ENCODE results near the gene GDF10. TPM values are rescaled to one million over a fixed set of nuclear protein-coding genes. Genes with fewer than 3 reads are reported as not detected.

Gene GDF10
- total RNA-seq, 1 experiment from 2014 or later: not detected

- H3K27ac Mint-ChIP-seq (ENCODE audit: low read depth, unreplicated experiment): no peak overlapping the region
- intact Hi-C loops (cut with micrococcal nuclease): no loop called here
- no peak overlapping the region for H3K4me3 Mint-ChIP-seq (ENCODE audit: unreplicated experiment)
- TF ChIP-seq CTCF (IDR thresholded peaks at IDR 0.05; ENCODE audit: unreplicated experiment): peak; percentile 22
- CTCF ChIA-PET: interaction anchor here (11.6 to 14.1 kb wide), 2 partner anchors 264 to 283 kb away, joined by 131 to 233 read pairs; no protein-coding TSS in a partner anchor
- BruUV-seq (replicated peaks): no TSS peak
- DNase-seq (ENCODE audit: unreplicated experiment): peak; percentile 43
- H3K27me3 Mint-ChIP-seq (ENCODE audit: insufficient read depth, unreplicated experiment): peaks cover 42% of the 10 kb centered on the region
- H3K4me1 Mint-ChIP-seq (ENCODE audit: insufficient read depth, unreplicated experiment): no peaks in the 10 kb centered on the region
- POLR2A ChIA-PET: no interaction called here
- no peaks in the 10 kb centered on the region for H3K36me3 Mint-ChIP-seq (ENCODE audit: insufficient read depth, unreplicated experiment)
- H3K9me3 Mint-ChIP-seq (ENCODE audit: unreplicated experiment): no peaks in the 10 kb centered on the region
Observed at GRCh38 chr10:47309408-47310089, 9.6 kb downstream of the GDF10 start.

- intact Hi-C loops (cut with micrococcal nuclease): no loop called here
- H3K27ac Mint-ChIP-seq (ENCODE audit: low read depth, unreplicated experiment): no peak overlapping the region
- TF ChIP-seq CTCF (IDR thresholded peaks at IDR 0.05; ENCODE audit: unreplicated experiment): no peak
- POLR2A ChIA-PET: no interaction called here
- peaks cover 42% of the 10 kb centered on the region for H3K27me3 Mint-ChIP-seq (ENCODE audit: insufficient read depth, unreplicated experiment)
- H3K9me3 Mint-ChIP-seq (ENCODE audit: unreplicated experiment): no peaks in the 10 kb centered on the region
- no TSS peak for BruUV-seq (replicated peaks)
- DNase-seq (ENCODE audit: unreplicated experiment): no peak
- H3K36me3 Mint-ChIP-seq (ENCODE audit: insufficient read depth, unreplicated experiment): no peaks in the 10 kb centered on the region
- CTCF ChIA-PET: interaction anchor here (1.6 to 14.1 kb wide), 5 partner anchors 27 to 283 kb away, joined by 3 to 233 read pairs (median 14); no protein-coding TSS in a partner anchor
- no peaks in the 10 kb centered on the region for H3K4me1 Mint-ChIP-seq (ENCODE audit: insufficient read depth, unreplicated experiment)
- H3K4me3 Mint-ChIP-seq (ENCODE audit: unreplicated experiment): no peak overlapping the region
Observed at GRCh38 chr10:47310090-47310505, 10.1 kb downstream of the GDF10 start.

- ChIA-PET CTCF (interaction anchor here (0.6 to 14.1 kb wide), 35 partner anchors 9 to 767 kb away, joined by 3 to 233 read pairs (median 4); partner anchors contain the start of gene GDF10), POLR2A (interaction anchor here (0.7 to 1.4 kb wide), 3 partner anchors 263 to 287 kb away, joined by 3 to 9 read pairs (median 6); no protein-coding TSS in a partner anchor)
- Mint-ChIP-seq H3K4me1 (ENCODE audit: insufficient read depth, unreplicated experiment) (no peaks in the 10 kb centered on the region), H3K36me3 (ENCODE audit: insufficient read depth, unreplicated experiment) (no peaks in the 10 kb centered on the region), H3K27me3 (ENCODE audit: insufficient read depth, unreplicated experiment) (peaks cover 36% of the 10 kb centered on the region), H3K27ac (ENCODE audit: low read depth, unreplicated experiment) (no peak overlapping the region), H3K9me3 (ENCODE audit: unreplicated experiment) (no peaks in the 10 kb centered on the region), H3K4me3 (ENCODE audit: unreplicated experiment) (no peak overlapping the region)
- DNase-seq (ENCODE audit: unreplicated experiment): no peak
- intact Hi-C loops (cut with micrococcal nuclease): no loop called here
- TF ChIP-seq CTCF (IDR thresholded peaks at IDR 0.05; ENCODE audit: unreplicated experiment): no peak
- BruUV-seq (replicated peaks): no TSS peak
Observed at GRCh38 chr10:47311193-47311931, 11.4 kb downstream of the GDF10 start.

Measured in MCF 10A (cell line).